Activated CD4-positive, alpha-beta T cell treated with anti-CD3 and anti-CD28 coated beads, Interleukin-2, amount 50 U/mL, for 48 hours (primary cell): Measurements from ENCODE around the gene SZT2.
A peak's percentile ranks its signal among the peaks of the same experiment; 100 is the strongest.
"Not testable (repeated sequence)": the region's sequence is repeated elsewhere in the genome, so short reads cannot be mapped to it uniquely, and the experiment has no call there.

Experiments used
- DNase-seq, 2 experiments: peaks; one replicate each; pipeline ENCODE4 v3.0.0-alpha.2; 2020

Gene SZT2

GRCh38 chr1:43363283-43363934 is 26.3 kb upstream of the SZT2 start:
- peak in 1 of 2 experiments; percentile 20 for DNase-seq

- no peak for DNase-seq
Observed at GRCh38 chr1:43363935-43364525, 25.7 kb upstream of the SZT2 start.

GRCh38 chr1:43365678-43366077 is 24.0 kb upstream of the SZT2 start:
- no peak for DNase-seq

- DNase-seq = peak; percentile 18 to 40
Observed at GRCh38 chr1:43366179-43366578, 23.5 kb upstream of the SZT2 start.

GRCh38 chr1:43366601-43367025 is 23.1 kb upstream of the SZT2 start:
- DNase-seq = no peak

- peak; percentile 39 to 44 for DNase-seq
Observed at GRCh38 chr1:43367026-43367903, 22.4 kb upstream of the SZT2 start.

GRCh38 chr1:43367904-43368645 is 21.6 kb upstream of the SZT2 start, which contains the start of gene ELOVL1:
Gene ELOVL1, minus strand, starts transcription at chr1:43368011. Its CDS starts 2,402 bp downstream, at chr1:43365609.
- DNase-seq = peak; percentile 91 to 92

- no peak for DNase-seq
Observed at GRCh38 chr1:43368646-43369020, 21.1 kb upstream of the SZT2 start.

GRCh38 chr1:43369779-43370178 is 19.9 kb upstream of the SZT2 start:
- DNase-seq = not testable (repeated sequence)

GRCh38 chr1:43370564-43370963 is 19.1 kb upstream of the SZT2 start:
- no peak for DNase-seq

- DNase-seq = no peak
Observed at GRCh38 chr1:43372172-43372571, 17.5 kb upstream of the SZT2 start.

- no peak for DNase-seq
Observed at GRCh38 chr1:43373066-43373940, 16.4 kb upstream of the SZT2 start.

GRCh38 chr1:43376723-43377235 is 12.9 kb upstream of the SZT2 start:
- no peak for DNase-seq

- DNase-seq = no peak
Observed at GRCh38 chr1:43377831-43378230, 11.9 kb upstream of the SZT2 start.

- no peak for DNase-seq
Observed at GRCh38 chr1:43379476-43379875, 10.2 kb upstream of the SZT2 start.

- no peak for DNase-seq
Observed at GRCh38 chr1:43381612-43382011, 8.1 kb upstream of the SZT2 start.

GRCh38 chr1:43382027-43382779 is 7.5 kb upstream of the SZT2 start:
- DNase-seq = no peak

GRCh38 chr1:43383449-43383848 is 6.2 kb upstream of the SZT2 start:
- no peak for DNase-seq

- no peak for DNase-seq
Observed at GRCh38 chr1:43386676-43387075, 3.0 kb upstream of the SZT2 start.

GRCh38 chr1:43387976-43388599 is 1.6 kb upstream of the SZT2 start:
- no peak for DNase-seq

- no peak for DNase-seq
Observed at GRCh38 chr1:43388613-43389012, 1.1 kb upstream of the SZT2 start.
